HuH-7.5 (cell line): ENCODE results near the gene EIF2S1.
"Not testable (repeated sequence)": the region's sequence is repeated elsewhere in the genome, so short reads cannot be mapped to it uniquely, and the experiment has no call there.

Experiments
- DNase-seq: peaks from one replicate; pipeline ENCODE4 v3.0.0; 2011; ENCODE audit warnings: low spot score

Gene EIF2S1

GRCh38 chr14:67371247-67372148 is 11.4 kb downstream of the EIF2S1 start:
- no peak for DNase-seq

GRCh38 chr14:67372833-67373232 is 12.7 kb downstream of the EIF2S1 start:
- DNase-seq, result no peak

- DNase-seq, result no peak
Measured at GRCh38 chr14:67373347-67373746, 13.2 kb downstream of the EIF2S1 start.

- no peak for DNase-seq
Measured at GRCh38 chr14:67377916-67378315, 17.8 kb downstream of the EIF2S1 start.

- DNase-seq, result no peak
Measured at GRCh38 chr14:67385120-67385519, 25.0 kb downstream of the EIF2S1 start.

- no peak for DNase-seq
Measured at GRCh38 chr14:67385618-67386017, 25.5 kb downstream of the EIF2S1 start.

- no peak for DNase-seq
Measured at GRCh38 chr14:67387195-67387594, 27.1 kb downstream of the EIF2S1 start.

GRCh38 chr14:67389275-67389674 is 29.1 kb downstream of the EIF2S1 start:
- DNase-seq, result no peak

GRCh38 chr14:67389811-67390534 is 29.8 kb downstream of the EIF2S1 start:
- DNase-seq, result no peak

- no peak for DNase-seq
Measured at GRCh38 chr14:67391268-67391667, 31.1 kb downstream of the EIF2S1 start.

GRCh38 chr14:67392123-67392522 is 32.0 kb downstream of the EIF2S1 start:
- no peak for DNase-seq

GRCh38 chr14:67392800-67393199 is 32.7 kb downstream of the EIF2S1 start:
- DNase-seq, result no peak

- DNase-seq, result no peak
Measured at GRCh38 chr14:67393689-67394088, 33.6 kb downstream of the EIF2S1 start.

GRCh38 chr14:67395086-67395875 is 35.2 kb downstream of the EIF2S1 start:
- no peak for DNase-seq

GRCh38 chr14:67395876-67396189 is 35.7 kb downstream of the EIF2S1 start:
- no peak for DNase-seq

GRCh38 chr14:67396381-67396970 is 36.3 kb downstream of the EIF2S1 start:
- no peak for DNase-seq

- no peak for DNase-seq
Measured at GRCh38 chr14:67397536-67397935, 37.4 kb downstream of the EIF2S1 start.

- no peak for DNase-seq
Measured at GRCh38 chr14:67400434-67400833, 40.3 kb downstream of the EIF2S1 start.

- no peak for DNase-seq
Measured at GRCh38 chr14:67405771-67406170, 45.6 kb downstream of the EIF2S1 start.

- DNase-seq, result not testable (repeated sequence)
Measured at GRCh38 chr14:67408122-67408801, 48.1 kb downstream of the EIF2S1 start.

GRCh38 chr14:67409461-67409860 is 49.3 kb downstream of the EIF2S1 start:
- DNase-seq, result no peak

GRCh38 chr14:67410313-67410712 is 50.2 kb downstream of the EIF2S1 start:
- DNase-seq, result no peak
